ENCODE measurements around the gene ARMC9. TPM values are rescaled to one million over a fixed set of nuclear protein-coding genes. Genes with fewer than 3 reads are reported as not detected.

Gene ARMC9
- total RNA-seq, 1 donor from 2014 or later = 43.1 TPM

GRCh38 chr2:231379266-231380215 lies 181.1 kb downstream of the ARMC9 start:
- H3K36me3 ChIP-seq = no peaks in the 10 kb centered on the region
- TF ChIP-seq CTCF (IDR thresholded peaks at IDR 0.05) = no peak
- intact Hi-C loops (cut with DNase I) = no loop called here
- ATAC-seq (peak; percentile 37 to 47), DNase-seq (peak; percentile 45)
- no peaks in the 10 kb centered on the region for H3K27me3 ChIP-seq (ENCODE audit: low read depth)
- no peaks in the 10 kb centered on the region for H3K4me1 ChIP-seq
- H3K9me3 ChIP-seq = no peaks in the 10 kb centered on the region
- H3K4me3 ChIP-seq = no peak overlapping the region
- H3K27ac ChIP-seq = no peak overlapping the region

GRCh38 chr2:231380307-231380706 lies 181.9 kb downstream of the ARMC9 start:
- ATAC-seq (no peak), DNase-seq (no peak)
- intact Hi-C loops (cut with DNase I) = no loop called here
- Histone ChIP-seq H3K27ac (no peak overlapping the region), H3K9me3 (no peaks in the 10 kb centered on the region), H3K36me3 (no peaks in the 10 kb centered on the region), H3K4me3 (no peak overlapping the region), H3K27me3 (ENCODE audit: low read depth) (no peaks in the 10 kb centered on the region), H3K4me1 (no peaks in the 10 kb centered on the region)
- TF ChIP-seq CTCF (IDR thresholded peaks at IDR 0.05) = no peak

- ATAC-seq (no peak), DNase-seq (no peak)
- no peak overlapping the region for H3K4me3 ChIP-seq
- H3K27ac ChIP-seq = no peak overlapping the region
- intact Hi-C loops (cut with DNase I) = no loop called here
- H3K4me1 ChIP-seq = no peaks in the 10 kb centered on the region
- no peaks in the 10 kb centered on the region for H3K9me3 ChIP-seq
- H3K36me3 ChIP-seq = no peaks in the 10 kb centered on the region
- TF ChIP-seq CTCF (IDR thresholded peaks at IDR 0.05) = no peak
- no peaks in the 10 kb centered on the region for H3K27me3 ChIP-seq (ENCODE audit: low read depth)
Observed at GRCh38 chr2:231380991-231381847, 182.8 kb downstream of the ARMC9 start.

GRCh38 chr2:231382116-231382515 lies 183.7 kb downstream of the ARMC9 start:
- Histone ChIP-seq H3K4me1 (no peaks in the 10 kb centered on the region), H3K4me3 (no peak overlapping the region), H3K27ac (no peak overlapping the region), H3K36me3 (no peaks in the 10 kb centered on the region), H3K27me3 (ENCODE audit: low read depth) (no peaks in the 10 kb centered on the region), H3K9me3 (no peaks in the 10 kb centered on the region)
- ATAC-seq = no peak
- no peak for TF ChIP-seq CTCF (IDR thresholded peaks at IDR 0.05)
- DNase-seq = no peak
- intact Hi-C loops (cut with DNase I) = no loop called here

GRCh38 chr2:231383416-231384108 lies 185.1 kb downstream of the ARMC9 start:
- peak; percentile 45 for DNase-seq
- no peak overlapping the region for H3K27ac ChIP-seq
- ATAC-seq = no peak
- no peaks in the 10 kb centered on the region for H3K4me1 ChIP-seq
- H3K36me3 ChIP-seq = no peaks in the 10 kb centered on the region
- no peaks in the 10 kb centered on the region for H3K9me3 ChIP-seq
- TF ChIP-seq CTCF (IDR thresholded peaks at IDR 0.05) = no peak
- no peak overlapping the region for H3K4me3 ChIP-seq
- intact Hi-C loops (cut with DNase I) = no loop called here
- H3K27me3 ChIP-seq (ENCODE audit: low read depth) = no peaks in the 10 kb centered on the region
